SU-DHL-6 (cell line): ENCODE measurements around the gene RBM6.

Source experiments
- H2AFZ ChIP-seq: fragments of 200-600 bp; sonication (generic); 2 replicates; pipeline ENCODE4 v1.6.1; 2014; ENCODE audit warnings: low read depth, mild to moderate bottlenecking, moderate library complexity, mixed read lengths, antibody characterized with exemption, low read length; ENCODE audit not compliant: severe bottlenecking
- H3F3A ChIP-seq: fragments of 200-600 bp; shearing (Covaris generic); 2 replicates; pipeline ENCODE4 v1.6.0; 2016; ENCODE audit warnings: antibody characterized with exemption, mild to moderate bottlenecking; ENCODE audit not compliant: insufficient read depth
- H3K27ac ChIP-seq: fragments of 200-600 bp; sonication (generic); 2 replicates; pipeline ENCODE4 v1.5.1; 2016; ENCODE audit warnings: low read depth, mild to moderate bottlenecking, low read length, moderate library complexity, mixed read lengths
- H3K27me3 ChIP-seq: fragments of 200-600 bp; sonication (generic), shearing (Covaris generic); 2 replicates; pipeline ENCODE4 v1.6.0; 2014; ENCODE audit warnings: mild to moderate bottlenecking, low read length
- H3K36me3 ChIP-seq: fragments of 200-600 bp; sonication (generic); 2 replicates; pipeline ENCODE4 v1.6.1; 2014; ENCODE audit warnings: mild to moderate bottlenecking, low read length, mixed read lengths
- H3K4me2 ChIP-seq: fragments of 300-600, 200-600 bp; shearing (Covaris generic), sonication (generic); 2 replicates; pipeline ENCODE4 v1.6.0; 2014; ENCODE audit warnings: low read length, low read depth, mild to moderate bottlenecking; ENCODE audit not compliant: poor library complexity, severe bottlenecking
- H3K4me3 ChIP-seq: fragments of 200-600 bp; sonication (generic); 2 replicates; pipeline ENCODE4 v1.5.1; 2014; ENCODE audit warnings: antibody characterized with exemption, low read length, mild to moderate bottlenecking, mixed read lengths; ENCODE audit not compliant: insufficient read depth, poor library complexity, severe bottlenecking
- H3K79me2 ChIP-seq: fragments of 200-600 bp; sonication (generic); 2 replicates; pipeline ENCODE4 v1.6.1; 2014; ENCODE audit warnings: mild to moderate bottlenecking, low read length, moderate library complexity; ENCODE audit not compliant: insufficient read depth
- H3K9ac ChIP-seq: fragments of 200-600 bp; sonication (generic); 2 replicates; pipeline ENCODE4 v1.7.0; 2014; ENCODE audit warnings: mild to moderate bottlenecking, low read length
- H3K9me2 ChIP-seq: fragments of 200-600 bp; sonication (generic); replicated peaks from 2 replicates; pipeline ENCODE4 v1.6.1; 2014; ENCODE audit warnings: low read length; ENCODE audit not compliant: insufficient read depth
- H3K9me3 ChIP-seq: fragments of 200-600 bp; sonication (generic); 2 replicates; pipeline ENCODE4 v1.6.1; 2014; ENCODE audit warnings: low read length, mixed read lengths; ENCODE audit not compliant: insufficient read depth
- H4K20me1 ChIP-seq: fragments of 200-600 bp; sonication (generic); 2 replicates; pipeline ENCODE4 v1.6.1; 2014; ENCODE audit warnings: low read depth, mild to moderate bottlenecking, antibody characterized with exemption, low read length, moderate library complexity, mixed read lengths
- EZH2phosphoT487 ChIP-seq: fragments of 200-600 bp; sonication (generic), shearing (Covaris generic); conservative IDR thresholded peaks from 2 replicates; pipeline ENCODE4 v1.6.1; 2018; ENCODE audit warnings: mild to moderate bottlenecking, antibody characterized with exemption, low read length, moderate library complexity, mixed read lengths
- TF ChIP-seq, protein P1 (sequence below): fragments of 200-600 bp; sonication (generic); IDR thresholded peaks from one replicate; pipeline ENCODE4 v1.5.1; 2017; ENCODE audit warnings: antibody characterized with exemption, mild to moderate bottlenecking, low read length, moderate library complexity; ENCODE audit not compliant: insufficient read depth, poor library complexity, severe bottlenecking

Gene RBM6

DNA sequence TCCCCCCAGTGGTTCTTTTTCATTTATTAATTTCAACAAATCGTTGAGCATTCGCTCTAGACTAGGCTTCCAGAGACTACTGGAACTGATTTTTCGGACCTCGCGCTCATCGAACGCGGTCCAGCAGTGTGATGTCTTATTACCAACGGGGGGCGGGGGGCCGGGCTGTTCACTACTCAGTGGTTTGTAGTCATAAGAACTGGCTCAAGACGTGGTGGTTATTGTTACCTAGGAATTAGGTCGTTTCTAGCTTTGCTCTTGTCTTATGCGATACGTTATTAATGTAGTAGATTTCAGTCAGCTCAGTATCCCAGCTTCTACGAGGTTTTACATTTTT, 149.6 kb downstream of the RBM6 start:
- H3K4me3 ChIP-seq, result peak overlapping the region; percentile 95
- no peak overlapping the region for H2AFZ ChIP-seq
- peak overlapping the region; percentile 89 for H3K4me2 ChIP-seq
- peaks cover 31% of the 10 kb centered on the region for H3K36me3 ChIP-seq
- H3K9me3 ChIP-seq, result no peaks in the 10 kb centered on the region
- no peaks in the 10 kb centered on the region; the same call in 1 of the 2 replicates for H4K20me1 ChIP-seq
- peak overlapping the region; percentile 98 for H3K9ac ChIP-seq
- H3K9me2 ChIP-seq, result no peaks in the 10 kb centered on the region
- TF ChIP-seq, protein P1, sequence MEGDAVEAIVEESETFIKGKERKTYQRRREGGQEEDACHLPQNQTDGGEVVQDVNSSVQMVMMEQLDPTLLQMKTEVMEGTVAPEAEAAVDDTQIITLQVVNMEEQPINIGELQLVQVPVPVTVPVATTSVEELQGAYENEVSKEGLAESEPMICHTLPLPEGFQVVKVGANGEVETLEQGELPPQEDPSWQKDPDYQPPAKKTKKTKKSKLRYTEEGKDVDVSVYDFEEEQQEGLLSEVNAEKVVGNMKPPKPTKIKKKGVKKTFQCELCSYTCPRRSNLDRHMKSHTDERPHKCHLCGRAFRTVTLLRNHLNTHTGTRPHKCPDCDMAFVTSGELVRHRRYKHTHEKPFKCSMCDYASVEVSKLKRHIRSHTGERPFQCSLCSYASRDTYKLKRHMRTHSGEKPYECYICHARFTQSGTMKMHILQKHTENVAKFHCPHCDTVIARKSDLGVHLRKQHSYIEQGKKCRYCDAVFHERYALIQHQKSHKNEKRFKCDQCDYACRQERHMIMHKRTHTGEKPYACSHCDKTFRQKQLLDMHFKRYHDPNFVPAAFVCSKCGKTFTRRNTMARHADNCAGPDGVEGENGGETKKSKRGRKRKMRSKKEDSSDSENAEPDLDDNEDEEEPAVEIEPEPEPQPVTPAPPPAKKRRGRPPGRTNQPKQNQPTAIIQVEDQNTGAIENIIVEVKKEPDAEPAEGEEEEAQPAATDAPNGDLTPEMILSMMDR, result no peak
- no peak for TF ChIP-seq EZH2phosphoT487
- H3K79me2 ChIP-seq, result peaks cover 36% of the 10 kb centered on the region
- H3K27ac ChIP-seq, result peak overlapping the region; percentile 71
- no peaks in the 10 kb centered on the region for H3K27me3 ChIP-seq
- no peaks in the 10 kb centered on the region for H3F3A ChIP-seq

DNA sequence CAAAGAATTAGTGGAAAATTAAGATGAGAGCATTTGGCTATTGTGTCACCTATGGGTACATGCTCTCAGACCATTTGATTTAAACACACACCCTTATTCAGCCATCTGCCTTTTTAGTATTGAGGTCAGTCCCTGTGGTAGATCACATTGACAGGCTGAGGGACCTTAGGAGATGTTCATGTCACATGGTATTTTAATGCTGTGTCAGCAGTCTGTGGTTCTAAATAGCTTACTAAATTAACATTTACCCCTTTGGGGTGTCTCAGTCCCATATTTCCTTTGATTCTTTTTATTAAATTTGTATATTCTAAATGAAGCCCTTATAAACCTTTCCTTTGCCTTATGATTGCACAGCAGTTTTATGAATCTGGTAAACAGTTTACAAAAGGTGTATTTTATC, 151.0 kb downstream of the RBM6 start:
- TF ChIP-seq, protein P1, result no peak
- TF ChIP-seq EZH2phosphoT487, result no peak
- no peak overlapping the region for H3K27ac ChIP-seq

DNA sequence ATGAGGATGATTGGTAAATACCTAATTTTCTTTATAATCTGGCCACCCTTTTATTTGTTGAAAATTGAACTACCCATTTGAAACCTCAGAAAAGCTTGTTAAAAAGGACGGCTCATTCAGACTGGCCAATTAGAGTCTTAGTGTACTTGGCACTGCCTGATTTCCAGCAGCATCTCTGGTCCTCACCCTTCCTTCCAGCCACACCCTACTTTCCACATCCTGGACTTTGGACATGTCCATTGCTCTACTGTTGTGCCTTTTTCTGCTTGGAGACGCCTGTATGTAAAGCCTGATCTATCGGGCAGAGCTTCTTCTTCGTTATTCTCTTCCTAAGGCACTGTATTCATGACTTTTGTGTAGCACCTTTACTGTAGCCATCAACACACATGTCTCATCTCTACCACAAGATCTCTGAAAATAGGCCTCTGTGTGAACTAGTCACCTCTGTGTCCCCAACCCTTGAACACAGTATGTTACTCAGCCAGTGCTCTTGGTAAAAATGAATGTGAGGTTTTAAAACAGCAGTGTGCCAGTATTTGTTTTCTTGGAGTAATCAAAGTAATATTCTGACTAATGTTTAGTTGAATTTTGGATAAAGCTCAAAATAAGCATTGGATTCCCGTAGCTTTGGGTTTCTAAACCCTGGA, 155.5 kb downstream of the RBM6 start:
- H3K4me2 ChIP-seq, result no peak overlapping the region
- peaks cover 46% of the 10 kb centered on the region for H3K79me2 ChIP-seq
- no peaks in the 10 kb centered on the region for H3K9me3 ChIP-seq
- H3K27ac ChIP-seq, result no peak overlapping the region
- TF ChIP-seq EZH2phosphoT487, result no peak
- TF ChIP-seq, protein P1, result no peak
- H3K4me3 ChIP-seq, result no peak overlapping the region
- peaks cover 3% of the 10 kb centered on the region; the same call in 1 of the 2 replicates for H4K20me1 ChIP-seq
- H2AFZ ChIP-seq, result no peak overlapping the region
- H3F3A ChIP-seq, result no peaks in the 10 kb centered on the region
- no peaks in the 10 kb centered on the region for H3K27me3 ChIP-seq
- H3K9ac ChIP-seq, result no peak overlapping the region
- H3K36me3 ChIP-seq, result peaks cover 62% of the 10 kb centered on the region
- H3K9me2 ChIP-seq, result no peaks in the 10 kb centered on the region

More for the DNA sequence above, 151.0 kb downstream of the RBM6 start:
- Histone ChIP-seq H3K9me2 (no peaks in the 10 kb centered on the region), H3K4me2 (peak overlapping the region; percentile 89), H3F3A (no peaks in the 10 kb centered on the region), H3K9me3 (no peaks in the 10 kb centered on the region), H3K27me3 (no peaks in the 10 kb centered on the region), H3K9ac (peak overlapping the region; percentile 98; the same call in 1 of the 2 replicates), H3K79me2 (peaks cover 46% of the 10 kb centered on the region), H3K4me3 (no peak overlapping the region), H4K20me1 (no peaks in the 10 kb centered on the region; the same call in 1 of the 2 replicates), H2AFZ (no peak overlapping the region), H3K36me3 (peaks cover 45% of the 10 kb centered on the region)
